H1 (cell line): ENCODE measurements around the gene EGLN2. TPM values are rescaled to one million over a fixed set of nuclear protein-coding genes. Genes with fewer than 3 reads are reported as not detected.

ENCODE experiments used
- CTCF ChIA-PET: fragments of 300-600 bp; sonication (Branson Sonifier 250); formaldehyde crosslinking; loops from one replicate; lab custom pipeline; 2021; ENCODE audit not compliant: partially characterized antibody; lab: Charles Lee
- POLR2A ChIA-PET: fragments of 300-600 bp; sonication (Branson Sonifier 250); formaldehyde crosslinking; loops from one replicate; lab custom pipeline; 2021; ENCODE audit warnings: inconsistent platforms; ENCODE audit not compliant: partially characterized antibody; lab: Charles Lee
- DNase-seq, 2 experiments: peaks; one replicate each; pipeline versions ENCODE4 v3.0.0 to v3.0.0-alpha.2; 2010 to 2022; ENCODE audit warnings: low spot score in 2 of 2, low read depth in 1 of 2, mixed read lengths in 1 of 2
- FAIRE-seq: peaks from 2 replicates; lab custom pipeline; 2011; peaks lifted over from hg19 to GRCh38; lab: Jason Lieb, UNC
- H2AFZ ChIP-seq: 2 replicates; pipeline ENCODE4 v1.8.1; 2012; ENCODE audit warnings: low read length, inconsistent platforms
- H2AK5ac ChIP-seq: 2 replicates; pipeline ENCODE4 v1.6.1; 2013; ENCODE audit warnings: low read depth, low read length
- H2BK120ac ChIP-seq: replicated peaks from 2 replicates; pipeline ENCODE3; 2013; ENCODE audit warnings: low read depth, low read length, inconsistent platforms
- H2BK12ac ChIP-seq: 2 replicates; pipeline ENCODE4 v1.6.1; 2013; ENCODE audit warnings: low read depth, low read length
- H2BK15ac ChIP-seq: 2 replicates; pipeline ENCODE4 v1.6.1; 2013; ENCODE audit warnings: low read length
- H2BK20ac ChIP-seq: 2 replicates; pipeline ENCODE4 v1.6.1; 2013; ENCODE audit warnings: low read length
- H2BK5ac ChIP-seq: 2 replicates; pipeline ENCODE4 v1.6.1; 2013; ENCODE audit warnings: low read depth, low read length
- H3K14ac ChIP-seq: 2 replicates; pipeline ENCODE4 v1.6.1; 2013; ENCODE audit warnings: inconsistent platforms; ENCODE audit not compliant: insufficient read length
- H3K18ac ChIP-seq: 2 replicates; pipeline ENCODE4 v1.6.1; 2013; ENCODE audit warnings: low read length; ENCODE audit errors: extremely low read depth
- H3K23ac ChIP-seq: 2 replicates; pipeline ENCODE4 v1.6.1; 2013; ENCODE audit warnings: inconsistent platforms; ENCODE audit not compliant: insufficient read length
- H3K23me2 ChIP-seq: 2 replicates; pipeline ENCODE4 v1.6.1; 2013; ENCODE audit warnings: low read depth, low read length
- H3K27ac ChIP-seq: 2 replicates; pipeline ENCODE4 v1.6.1; 2011; ENCODE audit warnings: low read depth, low read length, inconsistent platforms
- H3K27me3 ChIP-seq, 4 experiments: replicated peaks in 1 of 4; 1 replicate in 1 of 4; 2 replicates in 3 of 4; pipeline versions ENCODE4 v1.6.1 to v1.8.1; 2011 to 2013; ENCODE audit warnings: low read length in 3 of 4, mild to moderate bottlenecking in 3 of 4, inconsistent platforms in 2 of 4, mixed read lengths in 2 of 4, moderate library complexity in 1 of 4; ENCODE audit not compliant: control insufficient read depth in 3 of 4, insufficient read depth in 3 of 4; ENCODE audit errors: extremely low read depth in 1 of 4
- H3K36me3 ChIP-seq, 4 experiments: 2 replicates each; pipeline versions ENCODE4 v1.6.1 to v1.8.1; 2011 to 2013; ENCODE audit warnings: mild to moderate bottlenecking in 4 of 4, low read length in 3 of 4, moderate library complexity in 2 of 4, control low read depth in 1 of 4, inconsistent platforms in 1 of 4; ENCODE audit not compliant: insufficient read depth in 4 of 4, control insufficient read depth in 2 of 4
- H3K4ac ChIP-seq: replicated peaks from 2 replicates; pipeline ENCODE3; 2013; ENCODE audit warnings: low read length, low read depth, mixed read lengths, inconsistent platforms; ENCODE audit not compliant: insufficient read length
- H3K4me1 ChIP-seq, 4 experiments: replicated peaks in 1 of 4; 1 replicate in 1 of 4; 2 replicates in 3 of 4; pipeline versions ENCODE4 v1.6.1 to v1.8.1; 2011 to 2013; ENCODE audit warnings: low read length in 3 of 4, inconsistent platforms in 2 of 4, mixed read lengths in 1 of 4; ENCODE audit not compliant: insufficient read depth in 4 of 4, control insufficient read depth in 3 of 4
- H3K4me2 ChIP-seq, 2 experiments: 2 replicates each; pipeline versions ENCODE4 v1.6.1 to v1.8.1; 2011 to 2013; ENCODE audit warnings: low read depth in 2 of 2, low read length in 2 of 2, control low read depth in 1 of 2, inconsistent platforms in 1 of 2, mild to moderate bottlenecking in 1 of 2; ENCODE audit not compliant: insufficient read depth in 1 of 2
- H3K4me3 ChIP-seq, 4 experiments: fragments of 200-600, 300-600 bp in 1 of 4; sonication (generic), shearing (Covaris generic), sonication (Bioruptor Twin) in 1 of 4; 2 replicates each; pipeline versions ENCODE4 v1.5.1 to v1.8.1; 2011 to 2016; ENCODE audit warnings: low read length in 4 of 4, low read depth in 3 of 4, control low read depth in 2 of 4, inconsistent platforms in 2 of 4, mild to moderate bottlenecking in 2 of 4, mixed read lengths in 1 of 4, moderate library complexity in 1 of 4; ENCODE audit not compliant: insufficient read depth in 2 of 4; ENCODE audit errors: extremely low read depth in 1 of 4
- H3K56ac ChIP-seq: replicated peaks from 2 replicates; pipeline ENCODE3; 2013; ENCODE audit warnings: low read depth, mild to moderate bottlenecking, mixed read lengths, low read length, inconsistent platforms; ENCODE audit not compliant: insufficient read length
- H3K79me1 ChIP-seq: 2 replicates; pipeline ENCODE4 v1.6.1; 2013; ENCODE audit warnings: low read depth, low read length, control low read depth
- H3K79me2 ChIP-seq, 2 experiments: 2 replicates each; pipeline versions ENCODE4 v1.6.1 to v1.8.1; 2012 to 2013; ENCODE audit warnings: low read length in 2 of 2, mild to moderate bottlenecking in 2 of 2, inconsistent platforms in 1 of 2; ENCODE audit not compliant: insufficient read depth in 2 of 2, control insufficient read depth in 1 of 2
- H3K9ac ChIP-seq, 4 experiments: replicated peaks in 1 of 4; 1 replicate in 1 of 4; 2 replicates in 3 of 4; pipeline versions ENCODE4 v1.6.1 to v1.8.1; 2011 to 2013; ENCODE audit warnings: low read depth in 3 of 4, low read length in 3 of 4, control low read depth in 2 of 4, mild to moderate bottlenecking in 2 of 4, moderate library complexity in 2 of 4, inconsistent platforms in 1 of 4; ENCODE audit errors: extremely low read depth in 1 of 4
- H3K9me3 ChIP-seq, 2 experiments: 2 replicates each; pipeline versions ENCODE4 v1.6.1 to v1.8.1; 2012 to 2013; ENCODE audit warnings: mild to moderate bottlenecking in 2 of 2, moderate library complexity in 2 of 2, control low read depth in 1 of 2, inconsistent platforms in 1 of 2, low read depth in 1 of 2, low read length in 1 of 2, mixed read lengths in 1 of 2; ENCODE audit not compliant: insufficient read depth in 2 of 2
- H4K20me1 ChIP-seq, 2 experiments: replicated peaks in 1 of 2; 2 replicates each; pipeline versions ENCODE3 to v1.8.1; 2011 to 2013; ENCODE audit warnings: inconsistent platforms in 2 of 2, low read length in 2 of 2, mild to moderate bottlenecking in 1 of 2; ENCODE audit not compliant: insufficient read depth in 2 of 2, control insufficient read depth in 1 of 2
- H4K5ac ChIP-seq: 2 replicates; pipeline ENCODE4 v1.6.1; 2013; ENCODE audit warnings: low read length, low read depth, mixed read lengths, inconsistent platforms; ENCODE audit not compliant: insufficient read length
- H4K8ac ChIP-seq: 2 replicates; pipeline ENCODE4 v1.8.0; 2013; ENCODE audit warnings: mild to moderate bottlenecking, moderate library complexity, low read length, inconsistent platforms; ENCODE audit not compliant: insufficient read depth; ENCODE audit errors: extremely low read depth
- H4K91ac ChIP-seq: replicated peaks from 2 replicates; pipeline ENCODE3; 2013; ENCODE audit warnings: low read length, mixed read lengths, inconsistent platforms; ENCODE audit not compliant: insufficient read length
- ATF2 ChIP-seq: IDR thresholded peaks from 2 replicates; pipeline ENCODE4 v1.6.1; 2012; ENCODE audit warnings: low read length, inconsistent platforms
- CEBPB ChIP-seq: IDR thresholded peaks from 2 replicates; pipeline ENCODE4 v1.6.1; 2012; ENCODE audit warnings: low read depth, low read length
- EGR1 ChIP-seq: IDR thresholded peaks from 2 replicates; pipeline ENCODE4 v1.6.1; 2011; ENCODE audit warnings: low read depth, low read length, borderline replicate concordance
- POU5F1 ChIP-seq: IDR thresholded peaks from 2 replicates; pipeline ENCODE4 v1.6.1; 2011; ENCODE audit warnings: low read depth, mild to moderate bottlenecking, low read length, moderate library complexity
- RAD21 ChIP-seq, 2 experiments: IDR thresholded peaks in 1 of 2; conservative IDR thresholded peaks in 1 of 2; 2 replicates each; pipeline ENCODE4 v1.6.1; 2011; ENCODE audit warnings: low read depth in 2 of 2, low read length in 2 of 2, improper control_type of control experiment in 1 of 2, inconsistent platforms in 1 of 2, mild to moderate bottlenecking in 1 of 2, moderate library complexity in 1 of 2
- SRF ChIP-seq: IDR thresholded peaks from 2 replicates; pipeline ENCODE4 v1.6.1; 2011; ENCODE audit warnings: mild to moderate bottlenecking, low read depth, low read length, moderate library complexity
- WGBS, 2 experiments: shearing (Covaris generic) in 1 of 2; methylation state at CpG; one replicate each; pipeline versions ENCODE4 v1.1.6 to v1.1.7; 2013 to 2015; ENCODE audit warnings: low lambda C conversion rate in 2 of 2, mixed read lengths in 2 of 2, inconsistent platforms in 1 of 2, low coverage in 1 of 2, missing lambda C conversion rate in 1 of 2; ENCODE audit not compliant: insufficient replicate concordance in 2 of 2, insufficient coverage in 1 of 2, insufficient read length in 1 of 2; ENCODE audit errors: extremely low coverage in 1 of 2, missing lambda C conversion rate in 1 of 2; 5-methylcytosine and 5-hydroxymethylcytosine counted together
- polyA plus RNA-seq, 7 experiments: library from polyadenylated mRNA; depleted of rRNA in 3 of 7; stranded (reverse) in 5 of 7; unstranded in 2 of 7; fragments of >200 nt in 5 of 7; fragments of 200-250 nt in 2 of 7; gene quantifications; 1 replicate in 5 of 7; 2 replicates in 1 of 7; 4 replicates in 1 of 7; pipeline versions ENCODE4 v1.2.1 to v1.2.3, GENCODE V29; 2011 to 2013; ENCODE audit warnings: missing spikeins in 2 of 7, mixed read lengths in 2 of 7
- total RNA-seq: library from RNA; stranded (reverse); fragmentation: NEBNext Ultra II Directional; extraction: Animal tissue kit (Norgen Biotek cat#: 25700); gene quantifications from 2 replicates; pipeline ENCODE4 v1.2.1, GENCODE V29; 2021

EGLN2 gene
- total and polyA plus RNA-seq, 2 of the 8 experiments (the other 6 are each of a cell fraction or from before 2014, with no cell fraction given) = 86.9 to 103 TPM

- no peak overlapping the region for H3K56ac ChIP-seq
- FAIRE-seq = no peak
- H4K91ac ChIP-seq = no peak overlapping the region
- no peak overlapping the region for H2AFZ ChIP-seq
- H3K4me2 ChIP-seq = no peak overlapping the region
- no peak overlapping the region for H3K18ac ChIP-seq
- 92% methylated on average over 3 of the region's 3 CpGs; no CpG with 5 or more reads in 1 of the 2 experiments for WGBS, 2 experiments
- no peak overlapping the region for H3K4ac ChIP-seq
- no peak overlapping the region for H4K5ac ChIP-seq
- H2BK15ac ChIP-seq = no peak overlapping the region
- H3K4me1 ChIP-seq = no peaks in the 10 kb centered on the region
- no peaks in the 10 kb centered on the region for H3K79me2 ChIP-seq
- POLR2A ChIA-PET = interaction anchor here (1.3 kb wide), 1 partner anchor 15 kb away, joined by 4 read pairs; no protein-coding TSS in a partner anchor
- no peak overlapping the region for H3K9ac ChIP-seq
- H3K27me3 ChIP-seq = no peaks in the 10 kb centered on the region
- H3K9me3 ChIP-seq = no peaks in the 10 kb centered on the region
- no peak for TF ChIP-seq ATF2
- TF ChIP-seq EGR1 = no peak
- TF ChIP-seq CEBPB = no peak
- TF ChIP-seq RAD21 (IDR thresholded peaks at IDR 0.05 in 1 of 2, conservative IDR thresholded peaks at IDR 0.05 in 1 of 2; ENCODE audit: low read depth in 2 of 2, low read length in 2 of 2) = no peak
- TF ChIP-seq POU5F1 = no peak
- TF ChIP-seq SRF = no peak
- H3K4me3 ChIP-seq = no peak overlapping the region
- H4K8ac ChIP-seq = no peak overlapping the region
- H3K23ac ChIP-seq = no peak overlapping the region
- no peak overlapping the region for H2BK20ac ChIP-seq
- no peak overlapping the region for H3K14ac ChIP-seq
- H2BK5ac ChIP-seq = no peak overlapping the region
- H3K36me3 ChIP-seq = no peaks in the 10 kb centered on the region; a peak in 1 of 8 replicates
- H4K20me1 ChIP-seq = no peaks in the 10 kb centered on the region
- H3K27ac ChIP-seq = no peak overlapping the region
- no peak overlapping the region for H2BK120ac ChIP-seq
- DNase-seq = no peak
- no peak overlapping the region for H2AK5ac ChIP-seq
- CTCF ChIA-PET = interaction anchor here (1.5 kb wide), 1 partner anchor 16 kb away, joined by 7 read pairs; no protein-coding TSS in a partner anchor
- no peak overlapping the region for H2BK12ac ChIP-seq
- no peaks in the 10 kb centered on the region for H3K23me2 ChIP-seq
- no peaks in the 10 kb centered on the region for H3K79me1 ChIP-seq
Observed at GRCh38 chr19:40791996-40792395, 7.0 kb upstream of the EGLN2 start.
